Thyroid gland (tissue), 4 donors: ENCODE results near the gene SHD. TPM values are rescaled to one million over a fixed set of nuclear protein-coding genes. Genes with fewer than 3 reads are reported as not detected.

Source experiments
- DNase-seq, 2 donors: peaks; one replicate each; pipeline ENCODE4 v3.0.0-alpha.2; 2019
- H3K27ac ChIP-seq, 3 donors: fragments of 200-600 bp; sonication (generic); 1 replicate in 2 of 3; 2 replicates in 1 of 3; pipeline ENCODE4 v1.5.1; 2016 to 2019; ENCODE audit warnings: mild to moderate bottlenecking in 1 of 3, moderate library complexity in 1 of 3
- H3K27me3 ChIP-seq: fragments of 200-600 bp; sonication (generic); one replicate; pipeline ENCODE4 v1.5.1; 2019
- H3K36me3 ChIP-seq, 2 donors: fragments of 200-600 bp; sonication (generic); one replicate each; pipeline ENCODE4 v1.5.1; 2016 to 2019
- H3K4me1 ChIP-seq, 2 donors: fragments of 200-600 bp; sonication (generic); one replicate each; pipeline ENCODE4 v1.5.1; 2017 to 2019
- H3K4me3 ChIP-seq, 3 donors: fragments of 200-600 bp; sonication (generic); replicated peaks in 1 of 3; 1 replicate in 2 of 3; 2 replicates in 1 of 3; pipeline ENCODE4 v1.5.1; 2016; ENCODE audit warnings: mild to moderate bottlenecking in 1 of 3
- H3K9me3 ChIP-seq: fragments of 200-600 bp; sonication (generic); one replicate; pipeline ENCODE4 v1.5.1; 2017
- POLR2A ChIP-seq, 2 donors: fragments of 450-650 bp; IDR thresholded peaks; one replicate each; pipeline ENCODE4 v1.6.1; 2017; ENCODE audit warnings: antibody characterized with exemption in 2 of 2, mild to moderate bottlenecking in 2 of 2, moderate library complexity in 1 of 2
- WGBS, 2 donors: methylation state at CpG; one replicate each; pipeline ENCODE4 v1.1.5; 2017; 5-methylcytosine and 5-hydroxymethylcytosine counted together
- intact Hi-C: fragments of 100-400 bp; cut with DNase I; formaldehyde crosslinking; loops from one replicate; pipeline ENCODE4 v1.15.1; 2023
- total RNA-seq, 4 donors: library from RNA; depleted of rRNA; stranded (reverse); fragments of >200 nt; gene quantifications; one replicate each; pipeline ENCODE4 v1.2.3, GENCODE V29; 2016
- TF ChIP-seq, protein P1 (sequence below), 6 experiments: fragments of 200-600 bp in 3 of 6; fragments of 450-650 bp in 3 of 6; sonication (generic) in 3 of 6; IDR thresholded peaks; one replicate each; pipeline ENCODE4 v1.5.1; 2016 to 2019; ENCODE audit warnings: antibody characterized with exemption in 6 of 6, mild to moderate bottlenecking in 2 of 6, inconsistent platforms in 1 of 6, moderate library complexity in 1 of 6

The SHD gene
- total RNA-seq, 4 donors from 2014 or later: not detected

- H3K4me3 ChIP-seq: no peak overlapping the region
- H3K27ac ChIP-seq: no peak overlapping the region
- no peaks in the 10 kb centered on the region for H3K4me1 ChIP-seq
- H3K27me3 ChIP-seq: no peaks in the 10 kb centered on the region
- DNase-seq: no peak
- 68 to 71% methylated on average over 7 of the region's 7 CpGs for WGBS, 2 donors
- TF ChIP-seq, protein P1, sequence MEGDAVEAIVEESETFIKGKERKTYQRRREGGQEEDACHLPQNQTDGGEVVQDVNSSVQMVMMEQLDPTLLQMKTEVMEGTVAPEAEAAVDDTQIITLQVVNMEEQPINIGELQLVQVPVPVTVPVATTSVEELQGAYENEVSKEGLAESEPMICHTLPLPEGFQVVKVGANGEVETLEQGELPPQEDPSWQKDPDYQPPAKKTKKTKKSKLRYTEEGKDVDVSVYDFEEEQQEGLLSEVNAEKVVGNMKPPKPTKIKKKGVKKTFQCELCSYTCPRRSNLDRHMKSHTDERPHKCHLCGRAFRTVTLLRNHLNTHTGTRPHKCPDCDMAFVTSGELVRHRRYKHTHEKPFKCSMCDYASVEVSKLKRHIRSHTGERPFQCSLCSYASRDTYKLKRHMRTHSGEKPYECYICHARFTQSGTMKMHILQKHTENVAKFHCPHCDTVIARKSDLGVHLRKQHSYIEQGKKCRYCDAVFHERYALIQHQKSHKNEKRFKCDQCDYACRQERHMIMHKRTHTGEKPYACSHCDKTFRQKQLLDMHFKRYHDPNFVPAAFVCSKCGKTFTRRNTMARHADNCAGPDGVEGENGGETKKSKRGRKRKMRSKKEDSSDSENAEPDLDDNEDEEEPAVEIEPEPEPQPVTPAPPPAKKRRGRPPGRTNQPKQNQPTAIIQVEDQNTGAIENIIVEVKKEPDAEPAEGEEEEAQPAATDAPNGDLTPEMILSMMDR (IDR thresholded peaks at IDR 0.05): no peak
- TF ChIP-seq POLR2A (IDR thresholded peaks at IDR 0.05): no peak
- intact Hi-C loops: no loop called here
- no peaks in the 10 kb centered on the region for H3K9me3 ChIP-seq
- H3K36me3 ChIP-seq: no peaks in the 10 kb centered on the region
Observed at GRCh38 chr19:4305257-4305612, 26.2 kb downstream of the SHD start.

GRCh38 chr19:4305659-4306058 is 26.6 kb downstream of the SHD start:
- H3K27ac ChIP-seq: no peak overlapping the region
- no peaks in the 10 kb centered on the region for H3K36me3 ChIP-seq
- WGBS, 2 donors: 78 to 81% methylated on average over 10 to 16 of the region's 16 CpGs
- no peaks in the 10 kb centered on the region for H3K9me3 ChIP-seq
- H3K27me3 ChIP-seq: no peaks in the 10 kb centered on the region
- TF ChIP-seq, protein P1 (IDR thresholded peaks at IDR 0.05): no peak
- TF ChIP-seq POLR2A (IDR thresholded peaks at IDR 0.05): no peak
- H3K4me1 ChIP-seq: no peaks in the 10 kb centered on the region
- H3K4me3 ChIP-seq: no peak overlapping the region
- no peak for DNase-seq
- intact Hi-C loops: no loop called here

- no peak overlapping the region for H3K27ac ChIP-seq
- TF ChIP-seq, protein P1 (IDR thresholded peaks at IDR 0.05): no peak
- TF ChIP-seq POLR2A (IDR thresholded peaks at IDR 0.05): no peak
- intact Hi-C loops: no loop called here
- 91 to 92% methylated on average over 15 to 17 of the region's 22 CpGs for WGBS, 2 donors
- H3K4me1 ChIP-seq: no peaks in the 10 kb centered on the region
- DNase-seq: no peak
- no peaks in the 10 kb centered on the region for H3K36me3 ChIP-seq
- no peaks in the 10 kb centered on the region for H3K9me3 ChIP-seq
- no peak overlapping the region for H3K4me3 ChIP-seq
- H3K27me3 ChIP-seq: no peaks in the 10 kb centered on the region
Observed at GRCh38 chr19:4310247-4311121, 31.4 kb downstream of the SHD start.

GRCh38 chr19:4313847-4314490 is 34.9 kb downstream of the SHD start:
- TF ChIP-seq, protein P1 (IDR thresholded peaks at IDR 0.05): no peak
- TF ChIP-seq POLR2A (IDR thresholded peaks at IDR 0.05): no peak
- H3K9me3 ChIP-seq: no peaks in the 10 kb centered on the region
- intact Hi-C loops: no loop called here
- WGBS, 2 donors: 52 to 64% methylated on average over 12 of the region's 12 CpGs
- DNase-seq: no peak
- H3K4me3 ChIP-seq: no peak overlapping the region
- no peak overlapping the region for H3K27ac ChIP-seq
- no peaks in the 10 kb centered on the region for H3K4me1 ChIP-seq
- H3K36me3 ChIP-seq: no peaks in the 10 kb centered on the region
- no peaks in the 10 kb centered on the region for H3K27me3 ChIP-seq

- Histone ChIP-seq H3K36me3 (no peaks in the 10 kb centered on the region), H3K4me3 (no peak overlapping the region), H3K27me3 (no peaks in the 10 kb centered on the region), H3K9me3 (no peaks in the 10 kb centered on the region), H3K27ac (no peak overlapping the region), H3K4me1 (no peaks in the 10 kb centered on the region)
- 89% methylated on average over 9 of the region's 9 CpGs for WGBS, 2 donors
- no peak for DNase-seq
- intact Hi-C loops: no loop called here
- TF ChIP-seq, protein P1 (IDR thresholded peaks at IDR 0.05): no peak
- no peak for TF ChIP-seq POLR2A (IDR thresholded peaks at IDR 0.05)
Observed at GRCh38 chr19:4316956-4317355, 37.9 kb downstream of the SHD start.
